GM12878 (cell line): Measurements from ENCODE around the gene LRRC47. TPM values are rescaled to one million over a fixed set of nuclear protein-coding genes. Genes with fewer than 3 reads are reported as not detected.
A peak's percentile ranks its signal among the peaks of the same experiment; 100 is the strongest.

Experiments used
- BACH1 ChIP-seq: fragments of 450-650 bp; IDR thresholded peaks from 2 replicates; pipeline ENCODE4 v1.6.1; 2017; ENCODE audit warnings: mild to moderate bottlenecking, borderline replicate concordance
- HDAC2 ChIP-seq: fragments of 200-600 bp; sonication (generic); IDR thresholded peaks from 2 replicates; pipeline ENCODE4 v1.6.1; 2017
- IRF3 ChIP-seq: fragments of 450-650 bp; IDR thresholded peaks from 2 replicates; pipeline ENCODE4 v1.6.1; 2014; ENCODE audit warnings: mild to moderate bottlenecking
- IRF5 ChIP-seq: fragments of 450-650 bp; IDR thresholded peaks from 2 replicates; pipeline ENCODE4 v1.6.1; 2017; ENCODE audit warnings: borderline replicate concordance
- MTA2 ChIP-seq: fragments of 450-650 bp; IDR thresholded peaks from 2 replicates; pipeline ENCODE4 v1.6.1; 2016; ENCODE audit warnings: low read depth, mild to moderate bottlenecking, moderate library complexity
- NR2F1 ChIP-seq: fragments of 450-650 bp; conservative IDR thresholded peaks from 2 replicates; pipeline ENCODE4 v1.6.1; 2017; ENCODE audit warnings: mild to moderate bottlenecking
- RAD51 ChIP-seq: fragments of 450-650 bp; IDR thresholded peaks from 2 replicates; pipeline ENCODE4 v1.6.1; 2016; ENCODE audit warnings: moderate library complexity, mild to moderate bottlenecking, inconsistent platforms
- SREBF2 ChIP-seq: IDR thresholded peaks from 2 replicates; pipeline ENCODE4 v1.6.1; 2012; ENCODE audit warnings: mild to moderate bottlenecking, low read length
- TCF12 ChIP-seq: IDR thresholded peaks from 2 replicates; pipeline ENCODE4 v1.6.1; 2011; ENCODE audit warnings: low read depth, mild to moderate bottlenecking, low read length
- ZBTB11 ChIP-seq: fragments of 450-650 bp; formaldehyde crosslinking; IDR thresholded peaks from 2 replicates; pipeline ENCODE4 v1.5.0; 2022; ENCODE audit warnings: mild to moderate bottlenecking, missing genetic modification characterization
- polyA plus RNA-seq, 11 experiments: library from polyadenylated mRNA; depleted of rRNA in 4 of 11; unstranded in 6 of 11; stranded (reverse) in 5 of 11; fragments of >200 nt; fragmentation: Nextera tagmentation in 4 of 11; fragmentation: Illumina TruSeq in 1 of 11; extraction: Ambion mirVana in 4 of 11; extraction: Trizol in 1 of 11; gene quantifications; 1 replicate in 1 of 11; 2 replicates in 10 of 11; pipeline versions ENCODE4 v1.2.1 to v1.2.3, GENCODE V29; 2011 to 2016; ENCODE audit warnings: inconsistent platforms in 2 of 11, missing spikeins in 2 of 11, low read depth in 1 of 11
- total RNA-seq, 4 experiments: library from RNA; depleted of rRNA in 3 of 4; stranded (reverse); fragments of >200 nt in 3 of 4; fragmentation: Illumina TruSeq in 1 of 4; extraction: Trizol in 1 of 4; gene quantifications; 2 replicates each; pipeline versions ENCODE4 v1.2.1 to v1.2.3, GENCODE V29; 2013 to 2021
- TF ChIP-seq, protein P1 (sequence below): IDR thresholded peaks from 2 replicates; pipeline ENCODE4 v1.6.1; 2012; ENCODE audit warnings: mild to moderate bottlenecking, low read depth, low read length
- TF ChIP-seq, protein P2 (sequence below): fragments of 450-650 bp; IDR thresholded peaks from 2 replicates; pipeline ENCODE4 v1.6.1; 2017; ENCODE audit warnings: mild to moderate bottlenecking, moderate library complexity

LRRC47 gene
- total and polyA plus RNA-seq, 10 of the 15 experiments (the other 5 are each of a cell fraction or from before 2014, with no cell fraction given): 2.5 to 34.6 (median 18.2) TPM

DNA sequence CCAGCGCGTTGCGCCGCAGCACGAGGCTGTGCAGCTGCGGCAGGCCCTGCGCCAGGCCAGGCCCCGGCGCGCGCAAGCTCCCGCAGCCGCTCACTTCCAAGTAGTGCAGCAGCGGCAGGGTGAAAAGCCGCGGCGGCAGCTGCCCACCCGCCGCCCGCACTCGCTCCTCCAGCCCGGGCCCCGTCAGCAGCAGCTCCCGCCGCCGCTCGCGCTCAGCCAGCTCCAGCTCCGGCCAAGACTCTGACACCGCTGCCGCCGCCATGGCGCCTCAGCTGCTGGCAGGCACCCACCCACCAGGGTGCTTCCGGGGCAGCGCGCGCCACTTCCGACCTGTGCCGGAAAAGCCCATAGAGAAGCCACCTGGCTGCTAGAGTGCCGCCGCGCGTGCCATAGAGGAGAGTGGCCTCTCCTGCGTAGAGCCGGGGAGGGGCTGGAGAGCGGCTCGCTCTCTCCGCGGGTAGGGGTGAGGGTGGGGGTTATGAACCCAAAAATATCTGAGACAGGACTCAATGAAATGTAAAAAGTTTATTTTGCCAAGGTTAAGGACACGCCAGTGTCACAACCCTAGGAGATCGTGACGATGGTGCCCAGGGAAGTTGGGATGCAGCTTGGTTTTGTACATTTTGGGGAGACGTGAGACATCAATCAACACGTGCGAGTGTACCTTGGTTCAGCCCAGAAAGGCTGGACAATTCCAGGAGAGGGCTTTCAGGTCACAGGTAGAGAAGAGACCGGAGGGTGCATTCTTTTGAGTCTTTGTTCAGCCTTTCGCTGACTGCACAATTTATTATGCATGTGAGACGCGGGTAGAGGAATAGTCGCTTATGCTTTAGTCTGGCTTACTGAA lies at the start of gene LRRC47 (continued):
- TF ChIP-seq, protein P1, sequence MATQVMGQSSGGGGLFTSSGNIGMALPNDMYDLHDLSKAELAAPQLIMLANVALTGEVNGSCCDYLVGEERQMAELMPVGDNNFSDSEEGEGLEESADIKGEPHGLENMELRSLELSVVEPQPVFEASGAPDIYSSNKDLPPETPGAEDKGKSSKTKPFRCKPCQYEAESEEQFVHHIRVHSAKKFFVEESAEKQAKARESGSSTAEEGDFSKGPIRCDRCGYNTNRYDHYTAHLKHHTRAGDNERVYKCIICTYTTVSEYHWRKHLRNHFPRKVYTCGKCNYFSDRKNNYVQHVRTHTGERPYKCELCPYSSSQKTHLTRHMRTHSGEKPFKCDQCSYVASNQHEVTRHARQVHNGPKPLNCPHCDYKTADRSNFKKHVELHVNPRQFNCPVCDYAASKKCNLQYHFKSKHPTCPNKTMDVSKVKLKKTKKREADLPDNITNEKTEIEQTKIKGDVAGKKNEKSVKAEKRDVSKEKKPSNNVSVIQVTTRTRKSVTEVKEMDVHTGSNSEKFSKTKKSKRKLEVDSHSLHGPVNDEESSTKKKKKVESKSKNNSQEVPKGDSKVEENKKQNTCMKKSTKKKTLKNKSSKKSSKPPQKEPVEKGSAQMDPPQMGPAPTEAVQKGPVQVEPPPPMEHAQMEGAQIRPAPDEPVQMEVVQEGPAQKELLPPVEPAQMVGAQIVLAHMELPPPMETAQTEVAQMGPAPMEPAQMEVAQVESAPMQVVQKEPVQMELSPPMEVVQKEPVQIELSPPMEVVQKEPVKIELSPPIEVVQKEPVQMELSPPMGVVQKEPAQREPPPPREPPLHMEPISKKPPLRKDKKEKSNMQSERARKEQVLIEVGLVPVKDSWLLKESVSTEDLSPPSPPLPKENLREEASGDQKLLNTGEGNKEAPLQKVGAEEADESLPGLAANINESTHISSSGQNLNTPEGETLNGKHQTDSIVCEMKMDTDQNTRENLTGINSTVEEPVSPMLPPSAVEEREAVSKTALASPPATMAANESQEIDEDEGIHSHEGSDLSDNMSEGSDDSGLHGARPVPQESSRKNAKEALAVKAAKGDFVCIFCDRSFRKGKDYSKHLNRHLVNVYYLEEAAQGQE: no peak
- TF ChIP-seq TCF12 (0 out of 2 replicates have a peak, but pooled peaks have one; percentile 48), RAD51 (no peak), ZBTB11 (CRISPR knock-in tag) (no peak), SREBF2 (peak; percentile 52; the same call in 1 of the 2 replicates), HDAC2 (no peak; the same call in 1 of the 2 replicates), IRF3 (no peak), BACH1 (peak; percentile 68), NR2F1 (peak; percentile 54; the same call in 1 of the 2 replicates), IRF5 (no peak), MTA2 (peak; percentile 54; the same call in 1 of the 2 replicates)
- TF ChIP-seq, protein P2, sequence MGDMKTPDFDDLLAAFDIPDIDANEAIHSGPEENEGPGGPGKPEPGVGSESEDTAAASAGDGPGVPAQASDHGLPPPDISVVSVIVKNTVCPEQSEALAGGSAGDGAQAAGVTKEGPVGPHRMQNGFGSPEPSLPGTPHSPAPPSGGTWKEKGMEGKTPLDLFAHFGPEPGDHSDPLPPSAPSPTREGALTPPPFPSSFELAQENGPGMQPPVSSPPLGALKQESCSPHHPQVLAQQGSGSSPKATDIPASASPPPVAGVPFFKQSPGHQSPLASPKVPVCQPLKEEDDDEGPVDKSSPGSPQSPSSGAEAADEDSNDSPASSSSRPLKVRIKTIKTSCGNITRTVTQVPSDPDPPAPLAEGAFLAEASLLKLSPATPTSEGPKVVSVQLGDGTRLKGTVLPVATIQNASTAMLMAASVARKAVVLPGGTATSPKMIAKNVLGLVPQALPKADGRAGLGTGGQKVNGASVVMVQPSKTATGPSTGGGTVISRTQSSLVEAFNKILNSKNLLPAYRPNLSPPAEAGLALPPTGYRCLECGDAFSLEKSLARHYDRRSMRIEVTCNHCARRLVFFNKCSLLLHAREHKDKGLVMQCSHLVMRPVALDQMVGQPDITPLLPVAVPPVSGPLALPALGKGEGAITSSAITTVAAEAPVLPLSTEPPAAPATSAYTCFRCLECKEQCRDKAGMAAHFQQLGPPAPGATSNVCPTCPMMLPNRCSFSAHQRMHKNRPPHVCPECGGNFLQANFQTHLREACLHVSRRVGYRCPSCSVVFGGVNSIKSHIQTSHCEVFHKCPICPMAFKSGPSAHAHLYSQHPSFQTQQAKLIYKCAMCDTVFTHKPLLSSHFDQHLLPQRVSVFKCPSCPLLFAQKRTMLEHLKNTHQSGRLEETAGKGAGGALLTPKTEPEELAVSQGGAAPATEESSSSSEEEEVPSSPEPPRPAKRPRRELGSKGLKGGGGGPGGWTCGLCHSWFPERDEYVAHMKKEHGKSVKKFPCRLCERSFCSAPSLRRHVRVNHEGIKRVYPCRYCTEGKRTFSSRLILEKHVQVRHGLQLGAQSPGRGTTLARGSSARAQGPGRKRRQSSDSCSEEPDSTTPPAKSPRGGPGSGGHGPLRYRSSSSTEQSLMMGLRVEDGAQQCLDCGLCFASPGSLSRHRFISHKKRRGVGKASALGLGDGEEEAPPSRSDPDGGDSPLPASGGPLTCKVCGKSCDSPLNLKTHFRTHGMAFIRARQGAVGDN: 0 out of 2 replicates have a peak, but pooled peaks have one; percentile 53
